Left lung (tissue), 10 donors: Measurements from ENCODE around the gene ADGRL3. TPM values are rescaled to one million over a fixed set of nuclear protein-coding genes. Genes with fewer than 3 reads are reported as not detected.
A peak's percentile ranks its signal among the peaks of the same experiment; 100 is the strongest.

Source experiments
- ATAC-seq: fragments of 200-7000 bp; cut with Tn5 transposase; one replicate; pipeline ENCODE4 v1.9.1; 2020; ENCODE audit warnings: moderate library complexity
- DNase-seq, 4 donors: peaks; one replicate each; pipeline ENCODE4 v3.0.0-alpha.2; 2013 to 2020
- H3K27ac ChIP-seq, 2 donors: fragments of 200-600 bp; sonication (generic) in 1 of 2; one replicate each; pipeline versions ENCODE4 v1.5.0 to v1.8.0; 2020 to 2021
- H3K27me3 ChIP-seq, 2 donors: fragments of 200-600 bp; sonication (generic) in 1 of 2; one replicate each; pipeline versions ENCODE4 v1.5.0 to v1.8.0; 2020 to 2021
- H3K36me3 ChIP-seq, 2 donors: fragments of 200-600 bp; sonication (generic) in 1 of 2; one replicate each; pipeline versions ENCODE4 v1.5.0 to v1.8.0; 2020 to 2021
- H3K4me1 ChIP-seq, 2 donors: fragments of 200-600 bp; one replicate each; pipeline ENCODE4 v1.8.0; 2021
- H3K4me3 ChIP-seq, 2 donors: fragments of 200-600 bp; sonication (generic) in 1 of 2; one replicate each; pipeline versions ENCODE4 v1.5.0 to v1.8.0; 2020 to 2021; ENCODE audit warnings: mild to moderate bottlenecking in 1 of 2
- H3K9me3 ChIP-seq, 2 donors: fragments of 200-600 bp; sonication (generic) in 1 of 2; one replicate each; pipeline versions ENCODE4 v1.5.0 to v1.8.0; 2020 to 2021
- intact Hi-C, 2 donors: fragments of 100-400 bp; cut with DNase I; formaldehyde crosslinking; loops; one replicate each; pipeline versions ENCODE4 v1.11.2 to v1.14.2; 2022
- polyA plus RNA-seq, 6 donors: library from polyadenylated mRNA; unstranded; fragments of 120-200 nt; gene quantifications; one replicate each; pipeline ENCODE4 v1.2.1, GENCODE V29; 2013; ENCODE audit not compliant: insufficient read length in 6 of 6
- total RNA-seq, 2 donors: library from RNA; stranded (reverse); fragmentation: NEBNext Ultra II Directional; extraction: Animal tissue kit (Norgen Biotek cat#: 25700); gene quantifications; one replicate each; pipeline ENCODE4 v1.2.1, GENCODE V29; 2021
- TF ChIP-seq, protein P1 (sequence below), 2 donors: fragments of 200-600 bp; sonication (generic) in 1 of 2; IDR thresholded peaks; one replicate each; pipeline versions ENCODE4 v1.5.0 to v1.8.0; 2021; ENCODE audit warnings: antibody characterized with exemption in 2 of 2
- donor health status: DM: no; HTN: yes; CAD: no.
- donor health status: DM: no; HTN: no; CAD: no.

Gene ADGRL3
- total and polyA plus RNA-seq, 8 donors, result 2.7 to 23.4 (median 19.6) TPM

DNA sequence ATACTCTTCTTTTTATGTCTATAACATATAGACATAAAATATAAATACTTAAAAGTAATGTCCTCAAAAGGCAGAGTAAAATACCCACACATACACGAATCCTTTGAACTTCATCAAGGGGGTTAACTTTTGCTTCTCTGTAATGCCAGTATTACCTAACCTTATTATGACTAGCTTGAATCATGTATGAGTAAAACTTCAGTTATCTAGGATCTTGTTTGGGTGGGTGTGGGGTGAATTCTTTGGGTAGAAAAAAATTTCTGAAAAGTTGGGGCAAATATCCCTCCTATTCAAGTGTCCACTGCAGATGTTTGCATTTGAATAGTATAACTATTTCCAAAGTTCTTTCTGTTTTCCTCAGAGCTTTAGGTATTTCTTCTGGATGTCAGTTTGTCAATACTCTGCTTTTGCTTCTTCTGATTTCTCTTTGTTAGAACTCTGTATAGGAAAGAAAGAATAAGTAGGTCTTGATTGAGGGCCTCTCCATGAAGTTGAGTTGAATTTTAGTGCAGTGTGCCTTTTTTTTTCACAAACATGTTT, 173.8 kb downstream of the ADGRL3 start:
- H3K27me3 ChIP-seq, result no peaks in the 10 kb centered on the region
- no peaks in the 10 kb centered on the region for H3K4me1 ChIP-seq
- TF ChIP-seq, protein P1, sequence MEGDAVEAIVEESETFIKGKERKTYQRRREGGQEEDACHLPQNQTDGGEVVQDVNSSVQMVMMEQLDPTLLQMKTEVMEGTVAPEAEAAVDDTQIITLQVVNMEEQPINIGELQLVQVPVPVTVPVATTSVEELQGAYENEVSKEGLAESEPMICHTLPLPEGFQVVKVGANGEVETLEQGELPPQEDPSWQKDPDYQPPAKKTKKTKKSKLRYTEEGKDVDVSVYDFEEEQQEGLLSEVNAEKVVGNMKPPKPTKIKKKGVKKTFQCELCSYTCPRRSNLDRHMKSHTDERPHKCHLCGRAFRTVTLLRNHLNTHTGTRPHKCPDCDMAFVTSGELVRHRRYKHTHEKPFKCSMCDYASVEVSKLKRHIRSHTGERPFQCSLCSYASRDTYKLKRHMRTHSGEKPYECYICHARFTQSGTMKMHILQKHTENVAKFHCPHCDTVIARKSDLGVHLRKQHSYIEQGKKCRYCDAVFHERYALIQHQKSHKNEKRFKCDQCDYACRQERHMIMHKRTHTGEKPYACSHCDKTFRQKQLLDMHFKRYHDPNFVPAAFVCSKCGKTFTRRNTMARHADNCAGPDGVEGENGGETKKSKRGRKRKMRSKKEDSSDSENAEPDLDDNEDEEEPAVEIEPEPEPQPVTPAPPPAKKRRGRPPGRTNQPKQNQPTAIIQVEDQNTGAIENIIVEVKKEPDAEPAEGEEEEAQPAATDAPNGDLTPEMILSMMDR (IDR thresholded peaks at IDR 0.05), result no peak
- no peaks in the 10 kb centered on the region for H3K36me3 ChIP-seq
- no peak overlapping the region for H3K27ac ChIP-seq
- H3K9me3 ChIP-seq, result peaks cover 0 to 22% of the 10 kb centered on the region in 2 donors
- no peak for DNase-seq
- intact Hi-C loops, result no loop called here
- no peak for ATAC-seq
- no peak overlapping the region for H3K4me3 ChIP-seq

DNA sequence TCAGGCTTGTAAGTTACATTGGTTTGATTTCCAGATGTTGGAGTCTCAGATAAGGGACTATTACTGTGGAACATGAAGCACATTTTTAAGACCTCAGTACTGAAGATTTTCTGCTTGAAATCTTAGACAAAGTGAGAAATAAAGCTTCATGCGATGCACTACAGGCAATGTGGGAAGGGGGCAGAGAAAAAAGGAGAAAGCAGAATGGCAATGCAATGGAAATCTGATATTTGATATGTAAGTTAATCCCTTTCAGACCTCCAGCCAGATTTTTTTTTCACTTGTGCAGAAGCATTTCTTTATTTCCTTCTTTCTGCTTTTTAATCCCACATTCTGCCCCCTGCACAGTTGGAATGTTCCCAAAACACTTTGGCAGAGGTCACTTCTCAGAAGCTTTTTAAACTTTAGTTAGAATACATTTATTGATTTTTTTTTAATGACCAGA, 174.3 kb downstream of the ADGRL3 start:
- Histone ChIP-seq H3K9me3 (peaks cover 0 to 22% of the 10 kb centered on the region in 2 donors), H3K27me3 (no peaks in the 10 kb centered on the region), H3K4me1 (no peaks in the 10 kb centered on the region), H3K27ac (no peak overlapping the region), H3K36me3 (no peaks in the 10 kb centered on the region), H3K4me3 (no peak overlapping the region)
- DNase-seq, result peak in 2 of 4 donors; percentile 40 to 65
- intact Hi-C loops, result no loop called here
- TF ChIP-seq, protein P1 (IDR thresholded peaks at IDR 0.05), result no peak
- no peak for ATAC-seq

- Histone ChIP-seq H3K9me3 (peaks cover 0 to 22% of the 10 kb centered on the region in 2 donors), H3K4me3 (no peak overlapping the region), H3K27ac (no peak overlapping the region), H3K4me1 (no peaks in the 10 kb centered on the region), H3K27me3 (no peaks in the 10 kb centered on the region), H3K36me3 (no peaks in the 10 kb centered on the region)
- no peak for ATAC-seq
- TF ChIP-seq, protein P1 (IDR thresholded peaks at IDR 0.05), result no peak
- DNase-seq, result no peak
- intact Hi-C loops, result no loop called here
Measured at GRCh38 chr4:61375301-61375700, 175.2 kb downstream of the ADGRL3 start.

DNA sequence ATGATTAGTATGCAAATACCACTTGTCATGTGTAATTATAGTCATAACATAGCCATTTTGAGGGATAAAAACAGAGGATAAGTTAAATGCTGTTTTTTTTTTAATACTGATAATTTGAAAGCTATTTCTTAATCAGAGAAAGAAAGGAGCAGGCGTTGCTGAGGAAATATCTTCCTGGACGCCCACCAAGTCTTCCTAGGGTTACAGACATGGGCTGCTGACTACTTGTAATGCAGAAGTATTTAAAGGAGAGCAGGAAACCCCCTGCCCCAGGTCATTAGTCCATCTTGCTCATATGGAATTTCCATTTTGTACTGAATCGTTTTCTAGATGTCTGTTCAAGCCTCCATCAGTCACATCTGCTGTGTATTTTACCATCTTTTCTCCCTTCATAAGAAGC, 176.2 kb downstream of the ADGRL3 start:
- TF ChIP-seq, protein P1 (IDR thresholded peaks at IDR 0.05), result no peak
- H3K27ac ChIP-seq, result no peak overlapping the region
- H3K36me3 ChIP-seq, result no peaks in the 10 kb centered on the region
- H3K4me1 ChIP-seq, result no peaks in the 10 kb centered on the region
- H3K9me3 ChIP-seq, result peaks cover 0 to 22% of the 10 kb centered on the region in 2 donors
- no peak overlapping the region for H3K4me3 ChIP-seq
- ATAC-seq (no peak), DNase-seq (peak in 1 of 4 donors; percentile 24)
- H3K27me3 ChIP-seq, result no peaks in the 10 kb centered on the region
- intact Hi-C loops, result no loop called here

- DNase-seq (no peak), ATAC-seq (no peak)
- no peaks in the 10 kb centered on the region for H3K27me3 ChIP-seq
- H3K36me3 ChIP-seq, result no peaks in the 10 kb centered on the region
- intact Hi-C loops, result no loop called here
- H3K27ac ChIP-seq, result no peak overlapping the region
- H3K4me3 ChIP-seq, result no peak overlapping the region
- peaks cover 0 to 19% of the 10 kb centered on the region in 2 donors for H3K9me3 ChIP-seq
- TF ChIP-seq, protein P1 (IDR thresholded peaks at IDR 0.05), result no peak
- H3K4me1 ChIP-seq, result no peaks in the 10 kb centered on the region
Measured at GRCh38 chr4:61379406-61379805, 179.3 kb downstream of the ADGRL3 start.
